NCI-H774 (cell line): ENCODE measurements around the gene CCDC68.
"Not testable (repeated sequence)": the region's sequence is repeated elsewhere in the genome, so short reads cannot be mapped to it uniquely, and the experiment has no call there.

Experiments used
- DNase-seq: peaks from one replicate; lab custom pipeline; 2025; lab: John Stamatoyannopoulos, UW

Gene CCDC68

DNA sequence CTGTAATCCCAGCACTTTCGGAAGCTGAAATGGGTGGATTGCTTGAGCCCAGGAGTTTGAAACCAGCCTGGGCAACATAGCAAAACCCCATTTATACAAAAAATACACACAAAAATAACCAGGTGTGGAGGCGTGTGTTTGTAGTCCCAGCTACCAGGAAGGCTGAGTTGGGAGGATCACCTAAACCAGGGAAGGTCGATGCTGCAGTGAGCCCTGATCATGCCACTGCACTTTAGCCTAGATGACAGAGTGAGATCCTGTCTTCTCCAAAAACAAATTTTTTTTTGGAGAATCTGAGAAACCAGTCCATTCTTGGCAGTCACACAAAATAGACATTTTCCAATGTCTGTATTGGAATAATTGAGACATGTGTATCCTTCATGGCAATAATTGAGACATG is 84.2 kb downstream of the CCDC68 start:
- DNase-seq, result no peak

DNA sequence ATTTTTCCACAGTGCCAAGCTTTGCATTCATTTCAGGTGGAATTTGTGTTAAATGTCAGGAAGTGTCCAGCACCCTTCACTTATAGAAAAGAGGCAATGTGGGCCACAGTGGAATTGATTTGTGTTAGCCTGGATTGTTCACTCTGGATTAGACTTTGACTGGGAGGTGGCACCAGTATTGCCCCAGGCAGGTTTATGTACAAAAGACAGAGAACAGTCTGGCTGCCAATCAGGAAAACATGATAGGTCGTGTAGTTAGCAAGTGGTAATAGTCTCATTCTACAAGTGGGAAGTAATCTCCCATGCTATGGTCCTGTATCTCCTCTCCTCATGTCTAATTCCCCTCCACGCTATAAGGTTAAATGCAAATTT is 85.4 kb downstream of the CCDC68 start:
- no peak for DNase-seq

DNA sequence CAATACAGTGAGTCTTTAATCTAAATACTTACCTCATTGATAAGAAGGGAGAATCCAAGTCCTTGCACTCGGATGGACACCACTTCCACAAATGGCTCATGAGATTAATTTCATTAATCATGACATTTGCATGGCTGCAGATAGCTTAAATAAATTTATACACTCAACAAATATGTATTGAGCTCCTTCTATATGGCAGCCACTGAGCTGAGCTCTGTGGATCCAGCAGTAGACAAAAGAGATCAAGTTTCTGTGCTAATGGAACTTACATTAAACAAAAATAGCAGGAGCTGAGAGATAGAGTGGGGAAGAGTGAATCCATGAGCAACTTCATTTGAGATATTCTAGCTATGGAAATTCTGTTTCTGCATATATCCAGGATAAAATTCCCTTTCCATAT is 86.6 kb downstream of the CCDC68 start:
- DNase-seq, result no peak

DNA sequence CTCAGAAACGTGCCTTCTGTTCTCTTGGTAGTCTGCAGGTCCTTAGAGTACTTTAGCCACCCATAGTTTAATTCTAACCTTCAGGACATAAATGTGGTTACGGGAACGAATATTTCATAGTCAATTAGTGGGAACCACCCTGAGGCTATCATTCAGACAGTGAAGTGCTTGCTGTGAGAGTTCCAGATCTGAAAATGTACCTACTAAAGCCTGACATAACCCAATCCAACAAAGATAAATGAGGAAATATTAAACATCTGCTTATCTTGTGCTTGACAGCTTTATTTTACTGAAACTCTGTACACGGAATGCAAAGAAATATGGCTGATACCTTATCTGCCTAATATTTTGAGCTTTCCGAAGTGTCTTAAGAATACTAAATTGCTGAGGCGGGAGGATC is 88.0 kb downstream of the CCDC68 start:
- DNase-seq, result no peak

DNA sequence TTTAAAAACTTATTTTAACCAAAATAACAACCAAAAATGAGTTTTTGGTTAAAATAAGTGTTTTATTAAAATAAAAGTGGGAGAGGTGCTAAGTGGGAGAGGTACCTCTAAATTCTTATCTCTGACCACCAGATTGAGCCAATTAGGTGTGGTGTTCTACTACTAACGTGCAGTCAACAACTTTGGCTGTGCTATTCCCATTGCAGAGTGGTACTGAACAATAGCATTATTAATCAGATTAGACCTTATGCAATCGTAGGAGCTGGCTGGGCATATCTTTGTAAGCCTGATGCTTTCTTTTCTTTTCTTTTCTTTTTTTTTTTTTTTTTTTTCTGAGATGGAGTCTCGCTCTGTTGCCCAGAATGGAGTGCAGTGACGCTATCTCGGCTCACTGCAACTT is 92.1 kb downstream of the CCDC68 start:
- no peak for DNase-seq

DNA sequence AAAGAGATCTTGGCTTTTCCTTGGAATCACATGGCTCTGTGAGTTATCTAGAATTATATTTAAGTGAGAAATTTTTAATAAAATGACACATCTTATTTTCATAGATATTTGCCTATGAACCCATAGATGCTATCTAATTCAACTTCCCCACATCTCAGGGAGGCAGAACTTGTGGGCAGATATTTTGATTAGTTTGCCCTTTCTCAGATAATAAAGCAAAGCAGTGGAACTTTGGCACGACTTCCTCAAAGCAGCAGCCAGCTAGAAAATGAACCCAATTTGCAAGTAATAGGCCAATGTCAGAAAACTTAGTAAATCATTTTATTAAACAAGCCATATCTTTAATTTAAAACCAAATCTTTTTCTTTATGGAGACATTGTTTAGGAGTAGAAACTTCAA is 98.3 kb downstream of the CCDC68 start:
- DNase-seq, result no peak

DNA sequence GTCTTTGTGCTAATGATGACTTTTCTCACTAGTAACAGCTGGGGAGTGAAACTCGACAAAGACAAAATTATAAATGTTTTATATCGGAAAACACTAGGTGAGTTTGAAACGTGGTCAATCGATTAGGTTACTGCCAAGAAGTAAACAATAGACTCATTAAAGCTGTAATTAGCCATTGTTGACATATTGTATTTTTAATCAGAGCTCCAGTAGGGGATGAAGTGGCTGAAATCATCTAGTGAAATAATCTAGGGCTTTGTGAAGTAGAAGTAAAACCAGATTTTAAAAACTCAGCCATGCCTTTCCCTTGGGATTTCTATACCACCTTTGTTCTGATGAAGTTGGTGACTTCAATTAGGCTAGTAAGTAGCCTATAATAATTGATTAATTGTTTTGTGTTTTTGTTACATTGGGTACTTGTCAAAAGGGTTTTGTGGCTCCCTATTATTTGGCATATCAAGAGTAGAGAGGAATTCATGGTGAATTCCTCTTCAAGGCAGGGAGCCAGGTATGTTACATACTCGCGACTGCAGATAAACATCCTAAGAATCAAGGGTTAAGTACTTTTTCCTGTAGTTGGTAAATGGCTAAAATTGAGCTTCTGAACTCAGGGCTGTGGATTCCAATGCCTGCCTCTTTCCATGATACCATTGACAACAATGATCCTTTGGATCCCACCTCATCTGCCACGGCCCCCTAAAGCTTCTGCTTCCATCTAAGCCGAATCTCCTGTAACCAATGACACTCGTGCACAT is 99.4 kb downstream of the CCDC68 start:
- no peak for DNase-seq

DNA sequence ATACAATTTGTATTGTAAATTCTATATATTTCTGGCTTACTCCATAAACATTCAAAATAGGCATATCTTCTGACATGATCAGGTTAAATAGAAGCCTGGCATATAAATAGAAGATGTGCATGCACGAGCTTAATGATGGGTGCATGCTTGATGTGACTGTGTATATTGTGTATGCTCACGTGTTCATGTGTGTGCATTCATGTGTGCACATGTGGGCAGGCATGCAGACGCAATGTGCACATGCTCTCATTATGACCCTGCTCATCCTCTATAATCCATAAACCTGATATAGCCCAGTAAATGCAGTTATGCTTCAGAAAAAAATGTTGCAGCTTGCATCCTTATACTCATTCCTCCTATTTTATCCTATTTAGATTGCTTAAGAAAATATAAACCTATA is 101.8 kb downstream of the CCDC68 start:
- no peak for DNase-seq

DNA sequence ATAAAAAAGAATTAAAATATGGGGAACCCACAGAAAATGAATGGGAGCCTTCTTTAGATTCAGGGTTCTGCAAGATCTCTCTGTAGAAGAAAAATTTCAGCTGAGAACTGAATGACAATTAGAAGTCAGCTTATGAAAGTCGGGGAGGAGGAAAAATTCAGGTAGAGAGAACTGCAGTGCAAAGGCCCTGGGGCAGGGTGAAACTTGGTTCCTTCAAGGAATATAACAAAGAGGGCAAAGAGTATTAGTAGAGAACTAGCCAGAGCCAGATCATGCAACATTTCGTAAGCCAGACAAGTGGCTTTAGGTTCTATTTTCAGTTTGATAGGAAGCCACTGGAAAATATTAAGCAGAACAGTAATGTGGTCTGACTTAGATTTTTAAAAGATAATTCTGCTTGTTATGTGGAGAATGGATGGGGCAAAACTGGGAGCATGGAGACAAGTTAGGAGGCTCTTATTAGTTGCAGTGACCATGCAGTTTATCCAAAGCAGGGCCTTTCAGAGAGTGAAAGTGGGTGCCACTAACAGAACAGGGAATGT is 103.1 kb downstream of the CCDC68 start:
- no peak for DNase-seq

DNA sequence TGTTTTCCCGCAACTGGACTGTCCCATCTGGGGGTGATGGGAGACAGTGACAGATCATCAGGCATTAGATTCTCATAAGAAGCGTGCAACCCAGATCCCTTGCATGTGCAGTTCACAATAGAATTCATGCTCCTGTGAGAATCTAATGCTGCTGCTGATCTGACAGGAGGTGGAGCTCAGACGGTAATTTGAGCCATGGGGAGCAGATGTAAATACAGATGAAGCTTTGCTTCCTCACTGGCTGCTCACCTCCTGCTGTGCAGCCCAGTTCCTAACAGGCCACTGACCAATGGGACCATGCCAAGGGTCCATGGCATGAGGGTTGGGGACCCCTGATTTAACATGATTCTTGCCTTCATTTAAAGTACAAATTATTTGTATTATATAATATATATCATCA is 104.2 kb downstream of the CCDC68 start:
- not testable (repeated sequence) for DNase-seq

DNA sequence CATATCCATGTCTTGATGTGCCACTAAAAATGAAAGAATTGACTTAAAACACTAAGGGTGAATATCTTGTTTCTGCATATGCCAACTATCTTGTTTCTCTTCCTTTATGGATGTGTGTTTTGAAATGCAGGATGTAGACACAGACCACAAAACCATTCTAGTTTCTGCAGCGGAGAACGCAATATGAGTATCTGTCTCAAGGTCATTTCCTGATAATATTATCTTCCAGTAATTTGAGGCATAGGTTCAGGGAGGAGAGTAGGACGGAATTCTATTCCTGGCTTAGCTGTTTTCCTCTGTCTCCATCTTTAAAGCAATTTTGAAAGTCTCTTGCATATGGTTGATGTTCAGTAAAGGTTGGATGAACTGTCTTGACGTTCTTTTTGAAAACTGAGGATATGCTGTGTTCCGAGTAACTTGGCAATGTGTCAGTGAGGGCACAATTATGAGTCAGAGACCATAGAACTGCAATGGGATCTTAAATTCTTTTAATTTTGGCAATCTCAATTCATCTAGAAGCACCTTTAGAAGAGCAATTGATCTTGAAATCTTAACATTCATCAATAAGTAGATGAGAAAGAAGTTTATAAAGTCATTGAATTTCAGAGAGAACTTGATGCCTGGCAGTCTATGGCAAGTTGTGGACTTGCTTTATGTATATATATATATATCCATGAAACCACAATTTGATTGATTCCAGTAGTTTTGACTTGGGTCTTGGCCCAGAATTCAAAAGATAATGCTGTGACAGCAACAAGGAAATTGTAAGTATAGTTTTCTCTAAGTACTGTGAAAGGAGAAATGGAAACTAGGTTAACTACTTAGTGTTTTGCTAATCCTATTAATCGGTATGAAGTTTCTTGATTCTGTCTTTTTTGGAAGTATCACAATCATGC is 106.2 kb downstream of the CCDC68 start:
- DNase-seq, result no peak
